A549 treated with AZD9567 at 1 μM for 4 hours (cell line): ENCODE data around the gene PCBP3. TPM values are rescaled to one million over a fixed set of nuclear protein-coding genes. Genes with fewer than 3 reads are reported as not detected.

Experiments used
- total RNA-seq: library from RNA; stranded (reverse); fragments of 200-300 nt; extraction: Qiagen RNA extraction; gene quantifications from 5 replicates; pipeline ENCODE4 v1.2.3, GENCODE V29; 2022; ENCODE audit not compliant: insufficient read depth

Gene PCBP3
- total RNA-seq: 0.96 to 1.5 TPM (median 1.2 TPM) in 4 of 5 replicates, not detected in the other

DNA sequence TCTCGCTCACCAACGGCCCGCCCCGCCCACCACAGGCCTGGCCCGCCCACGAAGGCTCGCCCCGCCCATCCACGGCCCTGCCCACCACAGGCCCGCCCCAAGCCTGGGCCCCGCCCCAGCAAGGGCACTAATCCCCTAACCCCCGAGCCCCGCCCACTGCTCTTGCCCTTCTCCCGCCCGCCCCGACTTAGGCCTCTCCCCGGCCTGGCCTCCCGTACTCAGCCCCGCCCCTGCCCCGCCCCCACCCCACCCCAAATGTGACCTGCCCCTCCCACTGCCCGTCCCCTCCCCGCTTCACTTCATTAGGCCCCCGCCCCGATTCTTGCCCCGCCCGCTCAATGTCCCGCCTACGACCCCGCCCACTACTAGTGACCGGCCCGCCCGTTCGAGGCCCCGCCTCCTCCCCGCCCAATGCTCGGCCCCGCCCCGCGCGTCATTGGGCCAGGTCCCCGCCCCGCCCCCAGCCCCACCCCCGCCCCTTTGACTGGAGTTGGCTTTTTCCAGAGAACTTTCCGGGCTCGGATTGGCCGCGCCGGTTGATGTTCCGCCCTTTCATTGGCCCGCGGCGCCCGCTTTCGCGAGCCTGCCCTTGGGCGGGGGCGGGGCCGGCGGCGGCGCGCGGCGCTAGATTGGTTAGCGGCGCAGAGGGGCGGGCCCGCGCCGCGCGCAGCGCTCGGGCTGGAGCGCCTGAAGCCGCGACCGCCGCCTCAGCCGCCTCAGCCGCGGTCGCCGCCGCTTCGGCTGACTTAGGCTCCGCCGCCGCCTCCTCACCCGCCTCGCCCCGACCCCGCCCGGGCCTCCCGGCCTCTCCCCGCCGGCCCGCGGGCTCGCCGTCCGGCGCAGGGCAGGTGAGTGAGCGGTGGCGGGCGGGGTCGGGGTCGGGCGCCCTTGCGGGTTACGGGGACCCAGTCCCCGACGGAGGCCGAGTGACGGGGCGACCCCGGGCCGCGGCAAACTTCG, at the start of gene PCBP3:
Gene PCBP3, plus strand, starts transcription at position 705 of the 960 bp plus-strand sequence. CDS start 206,361 bp downstream, outside the sequence.

DNA sequence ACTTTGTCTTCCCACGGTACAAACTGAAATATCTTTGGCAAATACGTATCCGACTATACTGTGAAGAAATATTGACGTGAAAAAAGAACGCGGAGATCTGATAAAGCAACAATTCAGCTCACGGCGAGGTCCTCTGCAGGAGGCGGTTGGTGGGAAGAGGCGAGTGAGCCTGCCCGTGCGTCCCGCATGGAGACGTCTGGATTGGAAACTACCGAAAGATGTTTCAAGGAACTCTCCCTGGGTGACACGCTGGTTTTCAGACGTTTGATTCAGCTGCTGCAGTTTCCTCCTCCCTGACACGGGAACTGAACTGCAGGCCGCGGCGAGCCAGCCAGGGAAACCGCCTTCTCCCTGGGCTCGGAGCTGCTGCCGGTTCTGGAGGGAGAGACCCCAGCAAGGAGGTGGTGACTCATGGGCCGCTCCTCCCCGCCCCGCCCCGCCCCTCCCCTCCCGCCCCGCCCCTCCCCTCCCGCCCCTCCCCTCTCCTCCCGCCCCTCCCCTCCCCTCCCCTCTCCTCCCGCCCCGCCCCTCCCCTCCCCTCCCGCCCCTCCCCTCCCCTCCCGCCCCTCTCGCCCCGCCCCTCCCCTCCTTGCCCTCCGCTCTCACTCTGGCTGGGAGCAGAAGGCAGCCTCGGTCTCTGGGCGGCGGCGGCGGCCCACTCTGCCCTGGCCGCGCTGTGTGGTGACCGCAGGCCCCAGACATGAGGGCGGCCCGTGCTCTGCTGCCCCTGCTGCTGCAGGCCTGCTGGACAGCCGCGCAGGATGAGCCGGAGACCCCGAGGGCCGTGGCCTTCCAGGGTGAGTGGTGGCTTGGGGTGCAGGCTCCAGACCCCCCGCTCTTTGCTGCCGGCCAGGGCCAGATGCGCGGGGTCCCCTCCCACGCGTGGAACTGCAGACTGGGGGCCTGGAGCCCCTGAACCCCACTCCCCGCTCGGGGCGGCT, 337.9 kb downstream of the PCBP3 start, which contains the start of gene COL6A1:
Gene COL6A1, plus strand, starts transcription at position 620 of the 941 bp plus-strand sequence. Its CDS starts 81 bp downstream, at position 701.

Other genes starting within 250 kb of the PCBP3 start
- 98.6 to 161 TPM (median 146 TPM) in 5 replicates for gene COL18A1, start 238.6 kb upstream of the PCBP3 start, total RNA-seq
- gene SLC19A1, start 101.3 kb upstream of the PCBP3 start, total RNA-seq: 14.6 to 21.2 TPM (median 20.2 TPM) in 5 replicates